MCF 10A (cell line): ENCODE data around the gene PRELID1. TPM values are rescaled to one million over a fixed set of nuclear protein-coding genes. Genes with fewer than 3 reads are reported as not detected.
A peak's percentile ranks its signal among the peaks of the same experiment; 100 is the strongest.

Source experiments
- BruUV-seq: library from RNA; stranded (reverse); fragments of 400-500 nt; replicated peaks from 2 replicates; lab custom pipeline; 2021; lab: Mats Ljungman, UMichigan
- CTCF ChIA-PET: fragments of 300-600 bp; sonication (Branson Sonifier 250); formaldehyde crosslinking; extraction: SDS; loops from one replicate; lab custom pipeline; 2021; ENCODE audit warnings: antibody characterized with exemption, inconsistent platforms; lab: Yijun Ruan, JAX
- POLR2A ChIA-PET: fragments of 300-600, 350-650 bp; sonication (Branson Sonifier 250); formaldehyde crosslinking; extraction: SDS; loops from one replicate; lab custom pipeline; 2020; ENCODE audit warnings: antibody characterized with exemption, inconsistent platforms; lab: Yijun Ruan, JAX
- DNase-seq: peaks from one replicate; pipeline ENCODE4 v3.0.0-alpha.2; 2018; ENCODE audit not compliant: unreplicated experiment
- H3K27ac Mint-ChIP-seq: one replicate; pipeline ENCODE4 v1.8.0; 2022; ENCODE audit warnings: mild to moderate bottlenecking, low read depth, mixed read lengths; ENCODE audit not compliant: unreplicated experiment
- H3K27me3 Mint-ChIP-seq: one replicate; pipeline ENCODE4 v1.8.0; 2022; ENCODE audit warnings: mixed read lengths; ENCODE audit not compliant: insufficient read depth, unreplicated experiment
- H3K36me3 Mint-ChIP-seq: one replicate; pipeline ENCODE4 v1.8.0; 2022; ENCODE audit warnings: mild to moderate bottlenecking, moderate library complexity, mixed read lengths; ENCODE audit not compliant: insufficient read depth, unreplicated experiment
- H3K4me1 Mint-ChIP-seq: one replicate; pipeline ENCODE4 v1.8.0; 2022; ENCODE audit warnings: mixed read lengths; ENCODE audit not compliant: insufficient read depth, unreplicated experiment
- H3K4me3 Mint-ChIP-seq: one replicate; pipeline ENCODE4 v1.8.0; 2022; ENCODE audit warnings: mild to moderate bottlenecking, moderate library complexity, mixed read lengths; ENCODE audit not compliant: unreplicated experiment
- H3K9me3 Mint-ChIP-seq: one replicate; pipeline ENCODE4 v1.8.0; 2022; ENCODE audit warnings: mixed read lengths; ENCODE audit not compliant: unreplicated experiment
- CTCF ChIP-seq: fragments of 200-600 bp; IDR thresholded peaks from one replicate; pipeline ENCODE4 v1.8.0; 2022; ENCODE audit warnings: antibody characterized with exemption, mild to moderate bottlenecking; ENCODE audit not compliant: unreplicated experiment
- intact Hi-C: fragments of 100-400 bp; cut with micrococcal nuclease; formaldehyde crosslinking; loops from 2 replicates; pipeline ENCODE4 v1.14.1; 2022
- total RNA-seq: library from RNA; stranded (reverse); gene quantifications from 2 replicates; pipeline ENCODE4 v1.2.3, GENCODE V29; 2022

PRELID1 gene
- total RNA-seq, 1 experiment from 2014 or later: 267 TPM

- TSS peak; percentile 87 for BruUV-seq
- peaks cover 16% of the 10 kb centered on the region for H3K4me1 Mint-ChIP-seq
- no peak overlapping the region for H3K4me3 Mint-ChIP-seq
- H3K27me3 Mint-ChIP-seq: no peaks in the 10 kb centered on the region
- ChIA-PET POLR2A (interaction anchor here (1.4 kb wide), 1 partner anchor 21 kb away, joined by 5 read pairs; the partner anchor contains the start of gene LMAN2), CTCF (interaction anchor here (0.5 to 5.4 kb wide), 7 partner anchors 14 to 73 kb away, joined by 3 to 59 read pairs (median 5); no protein-coding TSS in a partner anchor)
- no peak for DNase-seq
- peaks cover 74% of the 10 kb centered on the region for H3K36me3 Mint-ChIP-seq
- intact Hi-C loops: no loop called here
- no peak for TF ChIP-seq CTCF
- no peaks in the 10 kb centered on the region for H3K9me3 Mint-ChIP-seq
- H3K27ac Mint-ChIP-seq: no peak overlapping the region
These were observed 27.6 kb downstream of the PRELID1 start for GRCh38 chr5:177330991-177331842.

- H3K4me3 Mint-ChIP-seq: no peak overlapping the region
- H3K4me1 Mint-ChIP-seq: peaks cover 10% of the 10 kb centered on the region
- no TSS peak for BruUV-seq
- no peak for TF ChIP-seq CTCF
- no peak overlapping the region for H3K27ac Mint-ChIP-seq
- ChIA-PET POLR2A (no interaction called here), CTCF (interaction anchor here (0.5 to 2.5 kb wide), 3 partner anchors 22 to 72 kb away, joined by 3 to 11 read pairs (median 3); no protein-coding TSS in a partner anchor)
- H3K27me3 Mint-ChIP-seq: no peaks in the 10 kb centered on the region
- no peaks in the 10 kb centered on the region for H3K9me3 Mint-ChIP-seq
- H3K36me3 Mint-ChIP-seq: peaks cover 79% of the 10 kb centered on the region
- no peak for DNase-seq
- intact Hi-C loops: no loop called here
These were observed 28.7 kb downstream of the PRELID1 start for GRCh38 chr5:177332031-177332895.

GRCh38 chr5:177332896-177333260, 29.3 kb downstream of the PRELID1 start:
- Mint-ChIP-seq H3K9me3 (no peaks in the 10 kb centered on the region), H3K27me3 (no peaks in the 10 kb centered on the region), H3K36me3 (peaks cover 75% of the 10 kb centered on the region), H3K4me1 (peaks cover 6% of the 10 kb centered on the region), H3K4me3 (no peak overlapping the region), H3K27ac (no peak overlapping the region)
- no TSS peak for BruUV-seq
- no peak for TF ChIP-seq CTCF
- DNase-seq: no peak
- CTCF ChIA-PET: interaction anchor here (0.7 to 2.5 kb wide), 4 partner anchors 16 to 736 kb away, joined by 3 to 11 read pairs (median 4); no protein-coding TSS in a partner anchor
- intact Hi-C loops: no loop called here
- POLR2A ChIA-PET: no interaction called here
